SK-N-SH (cell line): Measurements from ENCODE around the gene MARK4. TPM values are rescaled to one million over a fixed set of nuclear protein-coding genes. Genes with fewer than 3 reads are reported as not detected.

Experiments used
- CTCF ChIA-PET: fragments of 300-600, 350-600 bp; formaldehyde crosslinking; extraction: SDS; loops from one replicate; lab custom pipeline; 2021; lab: Yijun Ruan, JAX
- POLR2A ChIA-PET: fragments of 350-600 bp; sonication (Branson Sonifier 250); formaldehyde crosslinking; extraction: SDS; loops from one replicate; lab custom pipeline; 2020; ENCODE audit warnings: antibody characterized with exemption, inconsistent platforms; lab: Yijun Ruan, JAX
- DNase-seq: peaks from one replicate; pipeline ENCODE4 v3.0.0; 2012
- H2AFZ ChIP-seq: fragments of 200-600 bp; sonication (generic); 2 replicates; pipeline ENCODE4 v1.8.1; 2016; ENCODE audit warnings: antibody characterized with exemption, mild to moderate bottlenecking, low read depth
- H3F3A ChIP-seq: fragments of 200-600 bp; sonication (generic); replicated peaks from 2 replicates; pipeline ENCODE3; 2016; ENCODE audit warnings: antibody characterized with exemption, mild to moderate bottlenecking; ENCODE audit not compliant: insufficient read depth
- H3K27ac ChIP-seq, 2 experiments: fragments of 200-500 bp in 1 of 2; fragments of 200-600 bp in 1 of 2; sonication (Bioruptor generic) in 1 of 2; sonication (generic), shearing (Covaris generic) in 1 of 2; 2 replicates each; pipeline versions ENCODE4 v1.5.1 to v1.6.1; 2014 to 2016; ENCODE audit warnings: low read depth in 2 of 2, inconsistent platforms in 1 of 2, low read length in 1 of 2, mild to moderate bottlenecking in 1 of 2, mixed read lengths in 1 of 2
- H3K27me3 ChIP-seq: fragments of 200-600 bp; sonication (generic), shearing (Covaris generic); 2 replicates; pipeline ENCODE4 v1.6.1; 2016; ENCODE audit warnings: mixed run types; ENCODE audit not compliant: insufficient read depth
- H3K36me3 ChIP-seq, 2 experiments: fragments of 200-500 bp in 1 of 2; fragments of 200-600 bp in 1 of 2; sonication (Bioruptor generic) in 1 of 2; sonication (generic) in 1 of 2; replicated peaks in 1 of 2; 2 replicates each; pipeline versions ENCODE3 to v1.5.1; 2014 to 2016; ENCODE audit warnings: low read length in 1 of 2, mild to moderate bottlenecking in 1 of 2; ENCODE audit not compliant: insufficient read depth in 2 of 2, control insufficient read depth in 1 of 2
- H3K4me1 ChIP-seq, 2 experiments: fragments of 200-500 bp in 1 of 2; fragments of 200-600 bp in 1 of 2; sonication (Bioruptor generic) in 1 of 2; sonication (generic), shearing (Covaris generic) in 1 of 2; 2 replicates each; pipeline versions ENCODE4 v1.5.1 to v1.6.1; 2014 to 2016; ENCODE audit warnings: low read depth in 1 of 2, low read length in 1 of 2, mixed run types in 1 of 2; ENCODE audit not compliant: insufficient read depth in 2 of 2, control insufficient read depth in 1 of 2
- H3K4me2 ChIP-seq: fragments of 200-600 bp; sonication (generic), shearing (Covaris generic); 2 replicates; pipeline ENCODE4 v1.6.1; 2017; ENCODE audit warnings: mixed run types
- H3K4me3 ChIP-seq, 2 experiments: fragments of 200-500 bp in 1 of 2; fragments of 200-600 bp in 1 of 2; sonication (Bioruptor generic) in 1 of 2; sonication (generic), shearing (Covaris generic) in 1 of 2; 2 replicates each; pipeline versions ENCODE4 v1.5.1 to v1.8.1; 2014 to 2016; ENCODE audit warnings: low read depth in 2 of 2, inconsistent platforms in 1 of 2, low read length in 1 of 2, mild to moderate bottlenecking in 1 of 2, mixed read lengths in 1 of 2, moderate library complexity in 1 of 2
- H3K79me2 ChIP-seq: fragments of 200-600 bp; sonication (generic); 2 replicates; pipeline ENCODE4 v1.8.1; 2017; ENCODE audit warnings: mild to moderate bottlenecking; ENCODE audit not compliant: insufficient read depth
- H3K9ac ChIP-seq: fragments of 200-600 bp; sonication (generic); 2 replicates; pipeline ENCODE4 v1.6.1; 2017; ENCODE audit warnings: mixed run types
- H3K9me2 ChIP-seq: fragments of 200-600 bp; sonication (generic); 2 replicates; pipeline ENCODE4 v1.6.1; 2017; ENCODE audit warnings: mixed run types
- H3K9me3 ChIP-seq: fragments of 200-600 bp; sonication (generic); 2 replicates; pipeline ENCODE4 v1.6.1; 2017; ENCODE audit warnings: mixed run types, mild to moderate bottlenecking, moderate library complexity
- H4K20me1 ChIP-seq: fragments of 200-600 bp; sonication (generic); 2 replicates; pipeline ENCODE4 v1.6.1; 2017; ENCODE audit warnings: mild to moderate bottlenecking, mixed run types; ENCODE audit not compliant: insufficient read depth
- CHD2 ChIP-seq: fragments of 150-350 bp; IDR thresholded peaks from 2 replicates; pipeline ENCODE4 v1.6.1; 2018; ENCODE audit warnings: low read length; ENCODE audit not compliant: partially characterized antibody
- EP300 ChIP-seq, 2 experiments: IDR thresholded peaks; 2 replicates each; pipeline versions ENCODE4 v1.4.0 to v1.6.1; 2012; ENCODE audit warnings: borderline replicate concordance in 1 of 2, low read depth in 1 of 2, low read length in 1 of 2
- FOXJ3 ChIP-seq: sonication (generic); formaldehyde crosslinking; IDR thresholded peaks from 2 replicates; pipeline ENCODE4 v1.5.1; 2020; ENCODE audit warnings: mild to moderate bottlenecking, missing genetic modification reagents
- FOXM1 ChIP-seq: IDR thresholded peaks from 2 replicates; pipeline ENCODE4 v1.4.0; 2012; ENCODE audit warnings: low read depth, mild to moderate bottlenecking
- GABPA ChIP-seq: IDR thresholded peaks from 2 replicates; pipeline ENCODE4 v1.4.0; 2012; ENCODE audit warnings: low read depth, mild to moderate bottlenecking
- GATA2 ChIP-seq: sonication (generic); formaldehyde crosslinking; IDR thresholded peaks from 2 replicates; pipeline ENCODE4 v1.5.0; 2020; ENCODE audit warnings: mild to moderate bottlenecking, missing genetic modification reagents
- IRF3 ChIP-seq: fragments of 150-350 bp; IDR thresholded peaks from 2 replicates; pipeline ENCODE4 v1.6.1; 2016; ENCODE audit warnings: mild to moderate bottlenecking, low read depth, low read length
- JUND ChIP-seq: IDR thresholded peaks from 2 replicates; pipeline ENCODE4 v1.4.0; 2012
- MEF2A ChIP-seq: IDR thresholded peaks from 2 replicates; pipeline ENCODE4 v1.4.0; 2012; ENCODE audit warnings: low read depth, borderline replicate concordance
- NFIC ChIP-seq: IDR thresholded peaks from 2 replicates; pipeline ENCODE4 v1.4.0; 2012; ENCODE audit warnings: borderline replicate concordance
- NRF1 ChIP-seq: IDR thresholded peaks from 2 replicates; pipeline ENCODE4 v1.6.1; 2012; ENCODE audit warnings: low read depth, mild to moderate bottlenecking, low read length
- RAD21 ChIP-seq: IDR thresholded peaks from 2 replicates; pipeline ENCODE4 v1.6.1; 2012; ENCODE audit warnings: mild to moderate bottlenecking, low read length
- RCOR1 ChIP-seq: fragments of 150-350 bp; IDR thresholded peaks from 2 replicates; pipeline ENCODE4 v1.6.1; 2017; ENCODE audit warnings: antibody characterized with exemption, low read length
- RXRA ChIP-seq: IDR thresholded peaks from 2 replicates; pipeline ENCODE4 v1.4.0; 2012; ENCODE audit warnings: low read depth, mild to moderate bottlenecking, borderline replicate concordance
- SMC3 ChIP-seq: IDR thresholded peaks from 2 replicates; pipeline ENCODE4 v1.6.1; 2012; ENCODE audit warnings: low read depth, low read length, improper control_type of control experiment
- TAF1 ChIP-seq: IDR thresholded peaks from 2 replicates; pipeline ENCODE4 v1.6.1; 2012; ENCODE audit warnings: low read depth, mild to moderate bottlenecking, low read length, moderate library complexity, borderline replicate concordance
- TCF12 ChIP-seq: IDR thresholded peaks from 2 replicates; pipeline ENCODE4 v1.4.0; 2012
- USF1 ChIP-seq: IDR thresholded peaks from 2 replicates; pipeline ENCODE4 v1.4.0; 2012; ENCODE audit warnings: low read depth, borderline replicate concordance
- WGBS: methylation state at CpG from one replicate; pipeline ENCODE4 v1.1.6; 2017; ENCODE audit warnings: low lambda C conversion rate; 5-methylcytosine and 5-hydroxymethylcytosine counted together
- polyA plus RNA-seq, 3 experiments: library from polyadenylated mRNA; depleted of rRNA; stranded (reverse); fragments of >200 nt; gene quantifications; 2 replicates each; pipeline ENCODE4 v1.2.3, GENCODE V29; 2012
- TF ChIP-seq, protein P1 (sequence below): IDR thresholded peaks from 2 replicates; pipeline ENCODE4; 2012
- TF ChIP-seq, protein P2 (sequence below): IDR thresholded peaks from 2 replicates; pipeline ENCODE4 v1.4.0; 2012; ENCODE audit warnings: low read depth
- TF ChIP-seq, protein P3 (sequence below): IDR thresholded peaks from 2 replicates; pipeline ENCODE4 v1.4.0; 2012; ENCODE audit warnings: low read depth, borderline replicate concordance

MARK4 gene
- polyA plus RNA-seq, 1 of the 3 experiments (the other 2 are of a cell fraction), result 16.3 TPM

GRCh38 chr19:45256836-45257235 lies 5.8 kb downstream of the MARK4 start:
- ChIA-PET POLR2A (interaction anchor here (0.6 kb wide), 1 partner anchor 57 kb away, joined by 5 read pairs; no protein-coding TSS in a partner anchor), CTCF (interaction anchor here (0.7 to 1.5 kb wide), 3 partner anchors 8 to 94 kb away, joined by 3 read pairs; no protein-coding TSS in a partner anchor)
- Histone ChIP-seq H3K4me3 (no peak overlapping the region), H3K4me1 (peaks cover 10 to 24% of the 10 kb centered on the region in 2 experiments; a peak in 2 of 4 replicates), H3K9ac (no peak overlapping the region), H3K9me3 (no peaks in the 10 kb centered on the region), H3K9me2 (no peaks in the 10 kb centered on the region), H3K36me3 (no peaks in the 10 kb centered on the region), H3K27me3 (no peaks in the 10 kb centered on the region), H2AFZ (no peak overlapping the region)
- no peak for DNase-seq
- 100% methylated on average over 4 of the region's 4 CpGs for WGBS
- no peak for TF ChIP-seq RAD21
- TF ChIP-seq GABPA, result no peak
- TF ChIP-seq FOXM1, result no peak
- TF ChIP-seq CHD2, result no peak
- TF ChIP-seq, protein P1, sequence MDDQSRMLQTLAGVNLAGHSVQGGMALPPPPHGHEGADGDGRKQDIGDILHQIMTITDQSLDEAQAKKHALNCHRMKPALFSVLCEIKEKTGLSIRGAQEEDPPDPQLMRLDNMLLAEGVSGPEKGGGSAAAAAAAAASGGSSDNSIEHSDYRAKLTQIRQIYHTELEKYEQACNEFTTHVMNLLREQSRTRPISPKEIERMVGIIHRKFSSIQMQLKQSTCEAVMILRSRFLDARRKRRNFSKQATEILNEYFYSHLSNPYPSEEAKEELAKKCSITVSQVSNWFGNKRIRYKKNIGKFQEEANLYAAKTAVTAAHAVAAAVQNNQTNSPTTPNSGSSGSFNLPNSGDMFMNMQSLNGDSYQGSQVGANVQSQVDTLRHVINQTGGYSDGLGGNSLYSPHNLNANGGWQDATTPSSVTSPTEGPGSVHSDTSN, result no peak
- no peak for TF ChIP-seq USF1
- no peak for TF ChIP-seq JUND
- no peak for TF ChIP-seq TCF12
- no peak for TF ChIP-seq GATA2 (CRISPR knock-in tag)
- no peak for TF ChIP-seq MEF2A
- TF ChIP-seq TAF1, result no peak
- TF ChIP-seq NFIC, result no peak
- TF ChIP-seq IRF3, result no peak
- TF ChIP-seq, all 33 proteins: peak for 0
- H4K20me1 ChIP-seq, result peaks cover 44% of the 10 kb centered on the region
- H3F3A ChIP-seq, result peaks cover 4% of the 10 kb centered on the region
- H3K4me2 ChIP-seq, result no peak overlapping the region
- peaks cover 69% of the 10 kb centered on the region for H3K79me2 ChIP-seq
- no peak overlapping the region for H3K27ac ChIP-seq

DNA sequence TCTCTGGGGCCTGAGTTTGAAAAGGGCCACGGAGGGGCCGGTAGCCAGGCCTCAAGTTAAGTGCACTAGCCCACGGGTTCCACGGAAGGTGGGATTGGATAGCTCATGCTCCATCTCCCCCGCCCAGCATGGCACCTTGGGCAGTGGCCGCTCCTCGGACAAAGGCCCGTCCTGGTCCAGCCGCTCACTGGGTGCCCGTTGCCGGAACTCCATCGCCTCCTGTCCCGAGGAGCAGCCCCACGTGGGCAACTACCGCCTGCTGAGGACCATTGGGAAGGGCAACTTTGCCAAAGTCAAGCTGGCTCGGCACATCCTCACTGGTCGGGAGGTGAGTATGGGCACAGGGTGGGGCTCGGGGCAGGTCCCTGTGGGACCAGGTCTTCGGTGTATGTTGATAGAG lies 7.8 kb downstream of the MARK4 start:
- ChIA-PET CTCF (interaction anchor here (0.7 to 1.0 kb wide), 2 partner anchors 14 to 199 kb away, joined by 3 read pairs; no protein-coding TSS in a partner anchor), POLR2A (no interaction called here)
- H3K36me3 ChIP-seq, result no peaks in the 10 kb centered on the region
- H3K9me3 ChIP-seq, result no peaks in the 10 kb centered on the region
- WGBS, result 95% methylated on average over 8 of the region's 19 CpGs
- peaks cover under 1 to 7% of the 10 kb centered on the region in 2 experiments; a peak in 2 of 4 replicates for H3K4me1 ChIP-seq
- H3K27me3 ChIP-seq, result no peaks in the 10 kb centered on the region
- H4K20me1 ChIP-seq, result peaks cover 32% of the 10 kb centered on the region
- H3K79me2 ChIP-seq, result peaks cover 50% of the 10 kb centered on the region
- H3K4me2 ChIP-seq, result no peak overlapping the region
- peaks cover 4% of the 10 kb centered on the region for H3F3A ChIP-seq
- no peak overlapping the region for H3K27ac ChIP-seq
- no peaks in the 10 kb centered on the region for H3K9me2 ChIP-seq
- no peak for DNase-seq
- no peak overlapping the region for H2AFZ ChIP-seq
- H3K9ac ChIP-seq, result no peak overlapping the region
- H3K4me3 ChIP-seq, result no peak overlapping the region
- no peak for TF ChIP-seq RXRA
- no peak for TF ChIP-seq TAF1
- TF ChIP-seq, protein P2, sequence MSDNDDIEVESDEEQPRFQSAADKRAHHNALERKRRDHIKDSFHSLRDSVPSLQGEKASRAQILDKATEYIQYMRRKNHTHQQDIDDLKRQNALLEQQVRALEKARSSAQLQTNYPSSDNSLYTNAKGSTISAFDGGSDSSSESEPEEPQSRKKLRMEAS, result no peak
- no peak for TF ChIP-seq JUND
- TF ChIP-seq RCOR1, result no peak
- TF ChIP-seq, protein P3, sequence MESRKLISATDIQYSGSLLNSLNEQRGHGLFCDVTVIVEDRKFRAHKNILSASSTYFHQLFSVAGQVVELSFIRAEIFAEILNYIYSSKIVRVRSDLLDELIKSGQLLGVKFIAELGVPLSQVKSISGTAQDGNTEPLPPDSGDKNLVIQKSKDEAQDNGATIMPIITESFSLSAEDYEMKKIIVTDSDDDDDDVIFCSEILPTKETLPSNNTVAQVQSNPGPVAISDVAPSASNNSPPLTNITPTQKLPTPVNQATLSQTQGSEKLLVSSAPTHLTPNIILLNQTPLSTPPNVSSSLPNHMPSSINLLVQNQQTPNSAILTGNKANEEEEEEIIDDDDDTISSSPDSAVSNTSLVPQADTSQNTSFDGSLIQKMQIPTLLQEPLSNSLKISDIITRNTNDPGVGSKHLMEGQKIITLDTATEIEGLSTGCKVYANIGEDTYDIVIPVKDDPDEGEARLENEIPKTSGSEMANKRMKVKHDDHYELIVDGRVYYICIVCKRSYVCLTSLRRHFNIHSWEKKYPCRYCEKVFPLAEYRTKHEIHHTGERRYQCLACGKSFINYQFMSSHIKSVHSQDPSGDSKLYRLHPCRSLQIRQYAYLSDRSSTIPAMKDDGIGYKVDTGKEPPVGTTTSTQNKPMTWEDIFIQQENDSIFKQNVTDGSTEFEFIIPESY, result no peak
- TF ChIP-seq RAD21, result no peak
- TF ChIP-seq MEF2A, result no peak
- TF ChIP-seq FOXJ3 (CRISPR knock-in tag), result no peak
- no peak for TF ChIP-seq GABPA
- no peak for TF ChIP-seq CHD2
- TF ChIP-seq GATA2 (CRISPR knock-in tag), result no peak
- TF ChIP-seq NRF1, result no peak
- no peak for TF ChIP-seq SMC3
- TF ChIP-seq EP300 (IDR thresholded peaks at IDR 0.05; ENCODE audit: borderline replicate concordance in 1 of 2, low read depth in 1 of 2, low read length in 1 of 2), result no peak
- no peak for TF ChIP-seq NFIC
